ENCODE results near the gene DDX10.

Gene DDX10

GRCh38 chr11:108620958-108621772, 43.7 kb upstream of the DDX10 start:
- no peaks in the 10 kb centered on the region for H3K4me1 ChIP-seq (ENCODE audit: control insufficient read depth, low read length)
- no peak for TF ChIP-seq EZH2phosphoT487 (IDR thresholded peaks at IDR 0.05; ENCODE audit: borderline replicate concordance, low read length)
- TF ChIP-seq CTCF (IDR thresholded peaks at IDR 0.05; ENCODE audit: low read depth, low read length, poor library complexity, severe bottlenecking) = no peak
- H3K27ac ChIP-seq (ENCODE audit: low read depth, low read length) = no peak overlapping the region
- no peaks in the 10 kb centered on the region for H3K9me2 ChIP-seq (replicated peaks; ENCODE audit: control insufficient read depth, low read length)
- H4K20me1 ChIP-seq (ENCODE audit: control insufficient read depth, insufficient read depth, low read depth, low read length) = no peaks in the 10 kb centered on the region
- H3K4me3 ChIP-seq (ENCODE audit: low read length) = no peak overlapping the region
- no peaks in the 10 kb centered on the region for H3K36me3 ChIP-seq (ENCODE audit: control insufficient read depth, low read length)
- no peaks in the 10 kb centered on the region for H3F3A ChIP-seq (ENCODE audit: control insufficient read depth, insufficient read depth)
- no peak overlapping the region for H3K4me2 ChIP-seq (ENCODE audit: low read length)
- H3K27me3 ChIP-seq (ENCODE audit: control insufficient read depth, low read length) = peaks cover 15% of the 10 kb centered on the region
- no peaks in the 10 kb centered on the region for H3K79me2 ChIP-seq (ENCODE audit: control insufficient read depth, low read length)
- no peaks in the 10 kb centered on the region for H3K9me3 ChIP-seq (ENCODE audit: control insufficient read depth, insufficient read depth, low read length)

GRCh38 chr11:108622341-108622740, 42.5 kb upstream of the DDX10 start:
- TF ChIP-seq CTCF (IDR thresholded peaks at IDR 0.05; ENCODE audit: low read depth, low read length, poor library complexity, severe bottlenecking) (no peak), EZH2phosphoT487 (IDR thresholded peaks at IDR 0.05; ENCODE audit: borderline replicate concordance, low read length) (no peak)
- Histone ChIP-seq H3K4me2 (ENCODE audit: low read length) (no peak overlapping the region), H3K4me1 (ENCODE audit: control insufficient read depth, low read length) (no peaks in the 10 kb centered on the region), H4K20me1 (ENCODE audit: control insufficient read depth, insufficient read depth, low read depth, low read length) (no peaks in the 10 kb centered on the region), H3K79me2 (ENCODE audit: control insufficient read depth, low read length) (no peaks in the 10 kb centered on the region), H3F3A (ENCODE audit: control insufficient read depth, insufficient read depth) (no peaks in the 10 kb centered on the region), H3K36me3 (ENCODE audit: control insufficient read depth, low read length) (no peaks in the 10 kb centered on the region), H3K4me3 (ENCODE audit: low read length) (no peak overlapping the region), H3K27ac (ENCODE audit: low read depth, low read length) (no peak overlapping the region), H3K27me3 (ENCODE audit: control insufficient read depth, low read length) (peaks cover 14% of the 10 kb centered on the region), H3K9me2 (replicated peaks; ENCODE audit: control insufficient read depth, low read length) (no peaks in the 10 kb centered on the region), H3K9me3 (ENCODE audit: control insufficient read depth, insufficient read depth, low read length) (no peaks in the 10 kb centered on the region)

- peaks cover 7% of the 10 kb centered on the region for H3K9me3 ChIP-seq (ENCODE audit: control insufficient read depth, insufficient read depth, low read length)
- H3K4me2 ChIP-seq (ENCODE audit: low read length) = no peak overlapping the region
- no peaks in the 10 kb centered on the region for H3F3A ChIP-seq (ENCODE audit: control insufficient read depth, insufficient read depth)
- no peaks in the 10 kb centered on the region for H3K4me1 ChIP-seq (ENCODE audit: control insufficient read depth, low read length)
- H3K4me3 ChIP-seq (ENCODE audit: low read length) = no peak overlapping the region
- no peak overlapping the region for H3K27ac ChIP-seq (ENCODE audit: low read depth, low read length)
- no peaks in the 10 kb centered on the region for H3K9me2 ChIP-seq (replicated peaks; ENCODE audit: control insufficient read depth, low read length)
- H3K36me3 ChIP-seq (ENCODE audit: control insufficient read depth, low read length) = no peaks in the 10 kb centered on the region
- TF ChIP-seq EZH2phosphoT487 (IDR thresholded peaks at IDR 0.05; ENCODE audit: borderline replicate concordance, low read length) = no peak
- TF ChIP-seq CTCF (IDR thresholded peaks at IDR 0.05; ENCODE audit: low read depth, low read length, poor library complexity, severe bottlenecking) = no peak
- peaks cover 9% of the 10 kb centered on the region for H3K27me3 ChIP-seq (ENCODE audit: control insufficient read depth, low read length)
- no peaks in the 10 kb centered on the region for H4K20me1 ChIP-seq (ENCODE audit: control insufficient read depth, insufficient read depth, low read depth, low read length)
- H3K79me2 ChIP-seq (ENCODE audit: control insufficient read depth, low read length) = no peaks in the 10 kb centered on the region
Observed at GRCh38 chr11:108624196-108624925, 40.5 kb upstream of the DDX10 start.

Data from DOHH2 (cell line).